ENCODE results near the gene ETFA.

ETFA gene

DNA sequence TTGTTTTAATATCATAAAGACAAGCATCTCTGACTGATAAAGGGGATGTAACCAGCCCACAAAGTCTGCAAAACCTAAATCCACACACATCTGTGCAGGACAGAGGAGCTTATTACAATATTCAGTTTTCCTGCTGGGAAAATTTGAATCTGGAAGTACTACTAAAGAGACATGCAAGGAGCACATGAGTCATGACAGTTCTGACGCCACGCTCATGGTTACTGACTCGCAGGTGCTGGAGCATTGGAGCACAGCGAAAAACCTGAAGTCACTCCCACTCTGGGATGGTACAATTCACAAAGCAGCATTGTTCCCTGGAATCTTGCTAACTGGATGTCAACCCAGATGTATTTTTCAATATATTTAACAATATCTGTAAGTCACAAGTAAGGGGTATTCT, 17.7 kb upstream of the ETFA start:
- H3K27ac ChIP-seq: no peak overlapping the region
- TF ChIP-seq, protein P1, sequence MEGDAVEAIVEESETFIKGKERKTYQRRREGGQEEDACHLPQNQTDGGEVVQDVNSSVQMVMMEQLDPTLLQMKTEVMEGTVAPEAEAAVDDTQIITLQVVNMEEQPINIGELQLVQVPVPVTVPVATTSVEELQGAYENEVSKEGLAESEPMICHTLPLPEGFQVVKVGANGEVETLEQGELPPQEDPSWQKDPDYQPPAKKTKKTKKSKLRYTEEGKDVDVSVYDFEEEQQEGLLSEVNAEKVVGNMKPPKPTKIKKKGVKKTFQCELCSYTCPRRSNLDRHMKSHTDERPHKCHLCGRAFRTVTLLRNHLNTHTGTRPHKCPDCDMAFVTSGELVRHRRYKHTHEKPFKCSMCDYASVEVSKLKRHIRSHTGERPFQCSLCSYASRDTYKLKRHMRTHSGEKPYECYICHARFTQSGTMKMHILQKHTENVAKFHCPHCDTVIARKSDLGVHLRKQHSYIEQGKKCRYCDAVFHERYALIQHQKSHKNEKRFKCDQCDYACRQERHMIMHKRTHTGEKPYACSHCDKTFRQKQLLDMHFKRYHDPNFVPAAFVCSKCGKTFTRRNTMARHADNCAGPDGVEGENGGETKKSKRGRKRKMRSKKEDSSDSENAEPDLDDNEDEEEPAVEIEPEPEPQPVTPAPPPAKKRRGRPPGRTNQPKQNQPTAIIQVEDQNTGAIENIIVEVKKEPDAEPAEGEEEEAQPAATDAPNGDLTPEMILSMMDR (conservative IDR thresholded peaks at IDR 0.05): no peak

DNA sequence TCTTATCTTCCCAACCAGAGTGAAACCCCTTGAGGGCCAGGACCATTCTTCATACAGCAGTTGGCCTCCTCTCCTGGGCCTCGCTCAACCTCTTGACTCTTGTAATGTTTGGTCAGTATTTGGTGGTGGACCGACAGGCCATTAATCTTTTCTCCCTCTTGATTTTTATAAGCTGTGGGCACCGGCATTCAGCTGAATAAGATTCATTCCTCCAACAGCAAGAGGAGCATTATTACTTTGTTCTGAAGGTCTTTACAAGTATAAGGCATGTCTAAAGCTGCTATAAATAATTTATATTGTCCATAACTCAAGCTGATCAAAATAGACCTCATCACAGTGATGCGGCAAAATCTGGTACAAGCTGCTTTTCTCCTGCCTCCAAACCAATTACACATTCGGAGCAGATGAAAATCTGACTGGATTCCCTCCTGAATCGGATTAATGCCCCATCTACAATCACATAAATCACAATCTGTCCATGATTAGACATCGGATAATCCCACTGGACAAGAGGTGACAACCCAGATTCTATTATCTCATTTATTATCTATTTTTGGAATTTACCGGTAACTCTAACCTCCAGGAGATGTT, 16.9 kb upstream of the ETFA start:
- TF ChIP-seq, protein P1 (conservative IDR thresholded peaks at IDR 0.05): no peak
- no peak overlapping the region for H3K27ac ChIP-seq

DNA sequence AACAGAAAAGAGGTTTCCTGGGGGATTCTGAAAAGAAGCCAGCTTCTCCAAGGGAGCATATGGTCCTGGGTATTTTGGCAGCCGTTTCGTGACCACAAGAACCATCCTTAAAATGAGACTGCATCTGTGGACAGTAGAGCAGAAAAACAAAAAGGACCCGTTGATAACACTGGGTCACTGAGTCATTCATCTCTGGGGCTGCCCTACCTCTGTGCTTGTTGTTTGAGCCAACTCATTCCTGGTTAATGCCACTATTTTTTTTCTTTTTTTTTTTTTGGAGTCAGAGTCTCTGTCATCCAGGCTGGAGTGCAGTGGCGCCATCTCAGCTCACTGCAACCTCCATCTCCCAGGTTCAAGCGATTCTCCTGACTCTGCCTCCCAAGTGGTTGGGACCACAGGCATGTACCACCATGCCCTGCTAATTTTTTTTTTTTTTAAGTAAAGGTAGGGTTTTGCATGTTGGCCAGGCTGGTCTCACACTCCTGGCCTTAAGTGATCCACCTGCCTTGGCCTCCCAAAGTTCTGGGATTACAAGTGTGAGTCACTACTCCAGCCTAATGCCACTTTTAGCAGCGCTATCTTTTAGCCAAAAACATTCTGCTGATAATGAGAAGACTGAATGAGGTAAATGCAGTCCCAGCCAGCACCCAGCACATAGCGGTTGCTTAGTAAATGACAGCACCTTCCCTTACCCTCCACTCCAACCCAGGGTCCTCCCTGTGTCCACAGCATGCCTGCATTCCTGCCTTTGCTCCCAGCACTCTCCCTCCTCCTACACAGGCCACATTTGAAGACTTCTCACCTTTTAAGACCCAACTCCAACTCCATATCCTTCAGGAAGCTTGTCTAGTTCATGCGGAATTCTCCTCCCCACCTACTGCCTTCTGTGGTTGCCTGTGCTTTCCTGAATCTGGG, 16.2 kb upstream of the ETFA start:
- TF ChIP-seq, protein P1 (conservative IDR thresholded peaks at IDR 0.05): no peak
- no peak overlapping the region for H3K27ac ChIP-seq

DNA sequence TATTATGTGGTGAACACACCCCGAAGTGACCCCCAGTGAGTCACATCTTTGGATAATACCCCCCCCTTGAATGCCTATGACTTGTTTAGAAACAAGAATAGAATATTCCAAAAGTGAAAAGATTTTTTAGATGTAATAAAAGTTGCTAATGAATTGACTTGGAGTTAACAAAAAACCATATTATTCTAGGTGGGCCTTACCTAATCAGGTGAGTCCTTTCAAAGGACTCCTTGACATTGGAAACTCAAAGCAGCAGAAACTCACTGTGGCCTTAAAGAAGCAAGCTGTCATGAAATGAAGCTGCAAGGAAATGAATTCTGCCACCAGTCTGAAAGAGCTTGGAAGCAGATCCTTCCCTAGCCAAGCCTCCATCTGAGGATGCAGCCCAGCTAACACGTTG, 14.4 kb upstream of the ETFA start:
- TF ChIP-seq, protein P1 (conservative IDR thresholded peaks at IDR 0.05): no peak
- H3K27ac ChIP-seq: no peak overlapping the region

DNA sequence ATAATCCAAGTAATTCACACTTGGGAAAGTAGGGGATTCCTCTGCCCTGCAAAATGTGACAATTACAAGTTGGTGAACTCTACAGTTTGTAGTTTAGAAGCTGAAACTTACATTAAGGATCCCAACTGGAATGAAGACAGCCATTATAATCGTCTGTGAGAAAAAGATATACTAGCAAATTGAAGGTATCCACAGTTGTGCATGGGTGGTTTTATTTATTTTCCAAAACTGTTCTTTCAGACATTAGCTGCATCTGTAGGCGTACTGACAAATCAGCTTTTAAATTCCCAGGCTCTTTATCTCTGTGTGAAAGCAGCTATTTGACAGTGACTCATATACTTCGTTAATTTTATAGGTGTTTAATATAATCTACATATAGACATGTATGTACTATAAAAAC, 12.8 kb upstream of the ETFA start:
- TF ChIP-seq, protein P1 (conservative IDR thresholded peaks at IDR 0.05): no peak
- no peak overlapping the region for H3K27ac ChIP-seq

DNA sequence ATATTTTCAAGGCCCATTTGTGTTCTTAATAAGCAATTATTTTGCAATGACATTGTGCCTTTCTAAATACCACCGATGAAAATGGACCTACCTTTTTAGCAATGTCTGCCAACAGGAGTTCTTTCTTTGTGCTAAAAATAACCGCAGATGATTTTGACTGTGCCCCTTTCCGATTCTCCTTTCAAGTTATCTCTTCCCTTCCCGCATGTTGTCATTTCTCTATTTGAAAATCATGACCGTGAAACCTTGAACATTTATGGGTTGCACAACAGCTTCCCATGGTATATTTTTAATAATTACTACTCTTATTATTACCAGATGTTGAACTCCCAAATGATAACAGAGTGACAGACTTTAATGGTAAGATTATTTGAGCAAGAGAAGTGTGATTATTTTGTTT, 10.3 kb upstream of the ETFA start:
- H3K27ac ChIP-seq: no peak overlapping the region
- TF ChIP-seq, protein P1 (conservative IDR thresholded peaks at IDR 0.05): no peak

DNA sequence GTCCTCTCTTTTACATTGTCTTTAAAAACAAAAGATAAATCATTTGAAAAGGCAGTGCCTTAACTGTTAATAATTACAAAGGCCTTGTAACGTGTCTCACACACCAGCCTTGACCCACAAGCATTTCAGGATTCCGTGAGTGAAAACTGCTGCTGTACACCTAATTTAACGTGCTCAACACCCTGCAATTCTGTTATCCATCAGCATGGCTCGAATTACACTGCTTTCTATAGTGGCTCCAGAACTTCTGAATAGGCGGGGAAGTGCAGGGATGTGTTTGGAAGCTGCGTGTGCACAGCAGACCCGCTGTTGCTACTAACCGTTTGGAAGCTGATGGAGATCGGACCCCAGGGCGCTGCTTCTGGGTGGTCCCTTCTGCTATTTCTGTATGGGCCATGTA, 9.9 kb upstream of the ETFA start:
- no peak overlapping the region for H3K27ac ChIP-seq
- TF ChIP-seq, protein P1 (conservative IDR thresholded peaks at IDR 0.05): no peak
